ENCODE data around the gene NUDT1. TPM values are rescaled to one million over a fixed set of nuclear protein-coding genes. Genes with fewer than 3 reads are reported as not detected.

NUDT1 gene
- polyA plus RNA-seq, 1 experiment: 22.0 TPM

DNA sequence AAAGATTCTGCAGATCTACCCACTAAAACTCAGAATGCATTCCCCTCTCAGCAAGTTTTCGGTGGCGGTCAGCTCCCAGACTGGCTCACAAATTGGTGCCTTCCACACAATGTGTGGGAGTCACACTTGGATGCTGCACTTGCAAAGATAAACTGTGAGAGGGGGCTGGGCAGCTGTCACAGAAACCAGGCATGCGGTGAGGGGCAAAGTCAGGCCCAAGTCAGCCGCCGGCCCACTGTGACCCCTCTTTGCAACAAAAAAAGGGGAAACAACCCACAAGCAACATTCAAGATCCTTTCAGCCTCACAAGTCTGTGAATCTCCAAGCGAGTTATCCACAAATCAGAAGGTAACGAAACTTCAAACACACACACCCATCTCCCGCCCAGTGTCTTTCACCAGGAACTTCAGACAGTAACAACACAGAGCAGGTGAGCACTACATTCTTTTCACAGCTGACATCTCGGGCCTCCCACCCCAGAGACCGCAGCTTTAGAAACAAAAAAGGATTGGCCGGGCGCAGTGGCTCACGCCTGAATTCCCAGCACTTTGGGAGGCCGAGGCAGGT, 40.2 kb downstream of the NUDT1 start:
- DNase-seq (ENCODE audit: low read depth): no peak
- no peaks in the 10 kb centered on the region for H3K27me3 ChIP-seq (ENCODE audit: control insufficient read depth, insufficient read depth, low read length)
- CTCF ChIA-PET: interaction anchor here (1.8 kb wide), 1 partner anchor 66 kb away, joined by 6 read pairs; no protein-coding TSS in a partner anchor
- H3K4me3 ChIP-seq (ENCODE audit: low read depth, low read length): no peak overlapping the region
- TF ChIP-seq, protein P1, sequence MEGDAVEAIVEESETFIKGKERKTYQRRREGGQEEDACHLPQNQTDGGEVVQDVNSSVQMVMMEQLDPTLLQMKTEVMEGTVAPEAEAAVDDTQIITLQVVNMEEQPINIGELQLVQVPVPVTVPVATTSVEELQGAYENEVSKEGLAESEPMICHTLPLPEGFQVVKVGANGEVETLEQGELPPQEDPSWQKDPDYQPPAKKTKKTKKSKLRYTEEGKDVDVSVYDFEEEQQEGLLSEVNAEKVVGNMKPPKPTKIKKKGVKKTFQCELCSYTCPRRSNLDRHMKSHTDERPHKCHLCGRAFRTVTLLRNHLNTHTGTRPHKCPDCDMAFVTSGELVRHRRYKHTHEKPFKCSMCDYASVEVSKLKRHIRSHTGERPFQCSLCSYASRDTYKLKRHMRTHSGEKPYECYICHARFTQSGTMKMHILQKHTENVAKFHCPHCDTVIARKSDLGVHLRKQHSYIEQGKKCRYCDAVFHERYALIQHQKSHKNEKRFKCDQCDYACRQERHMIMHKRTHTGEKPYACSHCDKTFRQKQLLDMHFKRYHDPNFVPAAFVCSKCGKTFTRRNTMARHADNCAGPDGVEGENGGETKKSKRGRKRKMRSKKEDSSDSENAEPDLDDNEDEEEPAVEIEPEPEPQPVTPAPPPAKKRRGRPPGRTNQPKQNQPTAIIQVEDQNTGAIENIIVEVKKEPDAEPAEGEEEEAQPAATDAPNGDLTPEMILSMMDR (IDR thresholded peaks at IDR 0.05; ENCODE audit: insufficient read depth, low read depth, low read length): no peak
- POLR2A ChIA-PET: no interaction called here
- H3K36me3 ChIP-seq (ENCODE audit: control insufficient read depth, insufficient read depth, low read length): no peaks in the 10 kb centered on the region

DNA sequence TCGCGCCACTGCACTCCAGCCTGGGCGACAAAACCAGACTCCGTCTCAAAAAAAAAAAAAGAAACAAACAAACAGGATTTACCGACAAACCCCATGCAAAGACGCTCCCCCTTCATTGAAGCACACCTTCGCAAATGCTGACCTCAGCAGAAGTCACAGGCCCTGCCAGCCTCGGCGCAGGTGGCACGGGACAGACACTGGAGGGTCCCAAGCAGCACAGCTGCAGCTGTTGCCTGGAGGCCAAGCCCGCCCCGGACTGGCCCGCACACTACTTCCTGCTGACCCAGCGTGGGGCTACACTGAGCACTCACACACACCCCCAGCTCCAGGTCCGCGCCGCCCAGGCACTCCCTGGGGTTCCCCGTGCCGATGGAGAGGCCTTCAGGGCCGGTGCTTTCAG, 41.0 kb downstream of the NUDT1 start:
- ChIA-PET CTCF (interaction anchor here (1.8 kb wide), 1 partner anchor 65 kb away, joined by 6 read pairs; no protein-coding TSS in a partner anchor), POLR2A (no interaction called here)
- no peak overlapping the region for H3K4me3 ChIP-seq (ENCODE audit: low read depth, low read length)
- TF ChIP-seq, protein P1 (IDR thresholded peaks at IDR 0.05; ENCODE audit: insufficient read depth, low read depth, low read length): no peak
- H3K27me3 ChIP-seq (ENCODE audit: control insufficient read depth, insufficient read depth, low read length): no peaks in the 10 kb centered on the region
- no peaks in the 10 kb centered on the region for H3K36me3 ChIP-seq (ENCODE audit: control insufficient read depth, insufficient read depth, low read length)
- DNase-seq (ENCODE audit: low read depth): no peak

GRCh38 chr7:2287745-2288144, 45.7 kb downstream of the NUDT1 start:
- ChIA-PET CTCF (no interaction called here), POLR2A (no interaction called here)
- TF ChIP-seq, protein P1 (IDR thresholded peaks at IDR 0.05; ENCODE audit: insufficient read depth, low read depth, low read length): no peak
- H3K36me3 ChIP-seq (ENCODE audit: control insufficient read depth, insufficient read depth, low read length): no peaks in the 10 kb centered on the region
- no peaks in the 10 kb centered on the region for H3K27me3 ChIP-seq (ENCODE audit: control insufficient read depth, insufficient read depth, low read length)
- H3K4me3 ChIP-seq (ENCODE audit: low read depth, low read length): no peak overlapping the region
- no peak for DNase-seq (ENCODE audit: low read depth)

DNA sequence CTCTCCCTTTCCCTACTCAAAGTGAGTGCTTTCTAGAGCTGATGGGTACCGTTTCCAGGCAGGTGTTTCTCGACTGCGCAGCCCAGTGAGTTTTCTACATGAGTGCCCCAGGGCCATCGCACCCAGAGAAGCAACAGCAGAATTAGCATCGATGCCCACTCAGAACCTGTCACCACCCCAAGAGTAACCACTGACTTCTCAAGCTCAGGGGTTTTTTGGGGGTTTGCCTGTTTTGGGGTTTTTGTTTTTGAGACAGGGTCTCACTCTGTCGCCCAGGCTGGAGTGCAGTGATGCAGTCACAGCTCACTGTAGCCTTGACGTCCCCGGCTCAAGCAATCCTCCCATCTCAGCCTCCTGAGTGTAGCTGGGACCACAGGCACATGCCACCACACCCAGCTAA, 46.5 kb downstream of the NUDT1 start:
- no peak for DNase-seq (ENCODE audit: low read depth)
- Histone ChIP-seq H3K4me3 (ENCODE audit: low read depth, low read length) (no peak overlapping the region), H3K27me3 (ENCODE audit: control insufficient read depth, insufficient read depth, low read length) (no peaks in the 10 kb centered on the region), H3K36me3 (ENCODE audit: control insufficient read depth, insufficient read depth, low read length) (no peaks in the 10 kb centered on the region)
- CTCF ChIA-PET: interaction anchor here (1.0 kb wide), 1 partner anchor 9 kb away, joined by 3 read pairs; no protein-coding TSS in a partner anchor
- POLR2A ChIA-PET: interaction anchor here (1.1 kb wide), 1 partner anchor 10 kb away, joined by 3 read pairs; no protein-coding TSS in a partner anchor
- TF ChIP-seq, protein P1 (IDR thresholded peaks at IDR 0.05; ENCODE audit: insufficient read depth, low read depth, low read length): no peak

- Histone ChIP-seq H3K36me3 (ENCODE audit: control insufficient read depth, insufficient read depth, low read length) (no peaks in the 10 kb centered on the region), H3K4me3 (ENCODE audit: low read depth, low read length) (no peak overlapping the region), H3K27me3 (ENCODE audit: control insufficient read depth, insufficient read depth, low read length) (no peaks in the 10 kb centered on the region)
- DNase-seq (ENCODE audit: low read depth): no peak
- ChIA-PET POLR2A (interaction anchor here (1.1 kb wide), 1 partner anchor 10 kb away, joined by 3 read pairs; no protein-coding TSS in a partner anchor), CTCF (interaction anchor here (1.0 kb wide), 1 partner anchor 9 kb away, joined by 3 read pairs; no protein-coding TSS in a partner anchor)
- TF ChIP-seq, protein P1 (IDR thresholded peaks at IDR 0.05; ENCODE audit: insufficient read depth, low read depth, low read length): no peak
These were observed 47.1 kb downstream of the NUDT1 start for GRCh38 chr7:2289111-2289586.
